Calu3 (cell line): ENCODE measurements around the gene CPB2. TPM values are rescaled to one million over a fixed set of nuclear protein-coding genes. Genes with fewer than 3 reads are reported as not detected.

Experiments
- BruUV-seq: library from RNA; stranded (reverse); fragments of 400-500 nt; replicated peaks from 2 replicates; lab custom pipeline; 2021; lab: Mats Ljungman, UMichigan
- CTCF ChIA-PET: fragments of 300-600 bp; sonication (Branson Sonifier 250); formaldehyde crosslinking; loops from one replicate; lab custom pipeline; 2022; ENCODE audit warnings: antibody characterized with exemption; lab: Charles Lee
- DNase-seq: peaks from one replicate; pipeline ENCODE4 v3.0.0; 2022
- H3K27ac Mint-ChIP-seq: one replicate; pipeline ENCODE4 v1.8.0; 2022; ENCODE audit warnings: mixed read lengths; ENCODE audit not compliant: unreplicated experiment
- H3K27me3 Mint-ChIP-seq: one replicate; pipeline ENCODE4 v1.8.0; 2022; ENCODE audit warnings: mixed read lengths; ENCODE audit not compliant: unreplicated experiment
- H3K36me3 Mint-ChIP-seq: one replicate; pipeline ENCODE4 v1.8.0; 2022; ENCODE audit warnings: mild to moderate bottlenecking, moderate library complexity, mixed read lengths; ENCODE audit not compliant: insufficient read depth, unreplicated experiment
- H3K4me1 Mint-ChIP-seq: one replicate; pipeline ENCODE4 v1.8.0; 2022; ENCODE audit warnings: mild to moderate bottlenecking, low read depth, mixed read lengths; ENCODE audit not compliant: unreplicated experiment
- H3K4me3 Mint-ChIP-seq: one replicate; pipeline ENCODE4 v1.8.0; 2022; ENCODE audit warnings: mild to moderate bottlenecking, low read depth, moderate library complexity, mixed read lengths; ENCODE audit not compliant: unreplicated experiment
- H3K9me3 Mint-ChIP-seq: one replicate; pipeline ENCODE4 v1.8.0; 2022; ENCODE audit warnings: low read depth, mixed read lengths; ENCODE audit not compliant: unreplicated experiment
- CTCF ChIP-seq: fragments of 200-600 bp; IDR thresholded peaks from one replicate; pipeline ENCODE4 v1.8.0; 2022; ENCODE audit warnings: antibody characterized with exemption; ENCODE audit not compliant: unreplicated experiment
- intact Hi-C: fragments of 100-400 bp; cut with micrococcal nuclease; formaldehyde crosslinking; loops from one replicate; pipeline ENCODE4 v1.10.0; 2022; ENCODE audit not compliant: unreplicated experiment
- total RNA-seq: library from RNA; stranded (reverse); gene quantifications from 2 replicates; pipeline ENCODE4 v1.2.3, GENCODE V29; 2022

CPB2 gene
- total RNA-seq, 1 experiment from 2014 or later: not detected

GRCh38 chr13:46131705-46132104, 26.9 kb upstream of the CPB2 start:
- Mint-ChIP-seq H3K36me3 (peaks cover 5% of the 10 kb centered on the region), H3K9me3 (no peaks in the 10 kb centered on the region), H3K4me1 (peaks cover 22% of the 10 kb centered on the region), H3K27ac (no peak overlapping the region), H3K27me3 (no peaks in the 10 kb centered on the region), H3K4me3 (no peak overlapping the region)
- TF ChIP-seq CTCF: no peak
- intact Hi-C loops: no loop called here
- CTCF ChIA-PET: no interaction called here
- no TSS peak for BruUV-seq
- DNase-seq: no peak

- intact Hi-C loops: loop anchor here (5.0 kb wide), 1 partner anchor 78 kb away; the partner anchor contains the start of gene ZC3H13
- BruUV-seq: no TSS peak
- TF ChIP-seq CTCF: no peak
- no peaks in the 10 kb centered on the region for H3K9me3 Mint-ChIP-seq
- peaks cover 6% of the 10 kb centered on the region for H3K4me1 Mint-ChIP-seq
- no peak for DNase-seq
- H3K4me3 Mint-ChIP-seq: no peak overlapping the region
- H3K27me3 Mint-ChIP-seq: no peaks in the 10 kb centered on the region
- peaks cover 5% of the 10 kb centered on the region for H3K36me3 Mint-ChIP-seq
- no peak overlapping the region for H3K27ac Mint-ChIP-seq
- CTCF ChIA-PET: no interaction called here
Observed at GRCh38 chr13:46129955-46130618, 25.3 kb upstream of the CPB2 start.

GRCh38 chr13:46129124-46129523, 24.3 kb upstream of the CPB2 start:
- no peak for DNase-seq
- BruUV-seq: no TSS peak
- CTCF ChIA-PET: no interaction called here

GRCh38 chr13:46127358-46128023, 22.7 kb upstream of the CPB2 start:
- no peak overlapping the region for H3K27ac Mint-ChIP-seq
- no peak for DNase-seq
- no TSS peak for BruUV-seq
- H3K9me3 Mint-ChIP-seq: no peaks in the 10 kb centered on the region
- intact Hi-C loops: loop anchor here (5.0 kb wide), 1 partner anchor 75 kb away; the partner anchor contains the start of gene ZC3H13
- no peaks in the 10 kb centered on the region for H3K27me3 Mint-ChIP-seq
- TF ChIP-seq CTCF: no peak
- no peak overlapping the region for H3K4me3 Mint-ChIP-seq
- CTCF ChIA-PET: interaction anchor here (1.6 kb wide), 1 partner anchor 320 kb away, joined by 14 read pairs; no protein-coding TSS in a partner anchor
- no peaks in the 10 kb centered on the region for H3K4me1 Mint-ChIP-seq
- peaks cover 10% of the 10 kb centered on the region for H3K36me3 Mint-ChIP-seq

More at GRCh38 chr13:46129124-46129523, 24.3 kb upstream of the CPB2 start:
- Mint-ChIP-seq H3K4me3 (no peak overlapping the region), H3K27ac (no peak overlapping the region), H3K4me1 (no peaks in the 10 kb centered on the region), H3K36me3 (peaks cover 8% of the 10 kb centered on the region), H3K27me3 (no peaks in the 10 kb centered on the region), H3K9me3 (no peaks in the 10 kb centered on the region)
- no peak for TF ChIP-seq CTCF
- intact Hi-C loops: loop anchor here (5.0 kb wide), 1 partner anchor 77 kb away; the partner anchor contains the start of gene ZC3H13
